ENCODE results near the gene FRMPD1. TPM values are rescaled to one million over a fixed set of nuclear protein-coding genes. Genes with fewer than 3 reads are reported as not detected.

FRMPD1 gene
- total RNA-seq, 2 donors from 2014 or later = not detected

DNA sequence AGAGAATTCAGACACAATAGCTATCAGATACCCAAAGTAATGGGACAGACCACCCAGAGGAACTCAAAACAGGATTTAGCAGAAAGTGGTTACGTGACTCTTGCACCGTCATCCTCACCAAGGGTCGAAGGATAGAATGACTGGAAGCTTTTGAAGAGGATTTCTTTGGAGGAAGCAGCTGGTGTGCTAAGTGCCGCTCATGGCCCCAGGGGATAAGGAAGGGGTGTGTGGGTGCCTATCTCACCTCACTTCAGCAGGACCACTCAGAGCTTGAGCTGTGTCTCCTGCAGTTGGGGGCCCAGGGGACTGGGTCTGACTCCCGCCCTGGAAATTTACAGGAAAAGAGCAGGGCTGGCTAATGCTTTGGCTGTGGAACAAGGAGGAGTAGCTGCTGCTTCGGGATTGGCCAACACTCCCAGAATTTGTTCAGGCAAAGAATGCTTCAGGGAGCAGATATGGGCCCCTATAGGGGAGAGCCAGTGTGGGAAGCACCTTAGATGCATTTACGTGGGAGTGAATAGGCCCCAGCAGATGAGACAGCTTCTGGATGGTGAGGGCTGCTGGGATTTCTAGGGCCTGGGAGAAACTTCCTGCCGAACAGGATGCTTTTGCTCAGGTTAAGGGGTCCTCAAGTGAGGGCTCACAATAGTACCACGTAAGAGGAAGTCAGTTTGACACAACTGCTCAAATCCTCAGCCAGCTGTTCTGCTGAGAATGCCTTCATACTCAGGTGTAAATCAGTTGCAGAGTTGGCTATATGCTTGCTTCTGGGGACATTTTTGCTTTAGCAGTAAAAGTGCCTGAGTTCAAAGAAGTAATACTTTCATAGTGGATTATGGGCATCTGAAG lies 29.3 kb upstream of the FRMPD1 start:
- ATAC-seq (replicated peaks) = no peak
- H3K27ac Mint-ChIP-seq = no peak overlapping the region
- no peaks in the 10 kb centered on the region for H3K9me3 Mint-ChIP-seq
- H3K4me1 Mint-ChIP-seq = no peaks in the 10 kb centered on the region
- H3K36me3 Mint-ChIP-seq (ENCODE audit: low read depth) = no peaks in the 10 kb centered on the region
- no peak overlapping the region for H3K4me3 Mint-ChIP-seq
- H3K27me3 Mint-ChIP-seq = peaks cover 9% of the 10 kb centered on the region

DNA sequence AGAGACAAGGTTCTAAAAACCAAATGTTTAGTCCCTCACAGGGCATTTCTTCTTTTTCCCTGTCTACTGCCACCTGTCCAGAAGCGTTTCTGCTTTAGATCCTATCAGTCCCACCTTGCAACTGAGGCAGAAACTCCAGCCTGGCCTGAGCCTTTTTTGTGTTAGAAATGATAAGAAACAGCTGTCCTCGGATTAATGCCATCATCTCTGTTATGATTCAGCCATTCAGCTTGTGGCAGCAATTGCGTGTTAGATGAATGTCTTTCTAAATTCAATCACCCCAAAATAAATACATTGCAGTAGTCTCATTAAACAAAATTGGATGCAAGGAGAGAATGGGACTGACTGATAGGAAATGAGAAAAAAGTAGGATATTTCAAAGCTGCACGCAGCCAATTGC lies 28.3 kb upstream of the FRMPD1 start:
- no peaks in the 10 kb centered on the region for H3K4me1 Mint-ChIP-seq
- no peak overlapping the region for H3K27ac Mint-ChIP-seq
- H3K27me3 Mint-ChIP-seq = peaks cover 3% of the 10 kb centered on the region
- no peak for ATAC-seq (replicated peaks)
- no peaks in the 10 kb centered on the region for H3K9me3 Mint-ChIP-seq
- H3K36me3 Mint-ChIP-seq (ENCODE audit: low read depth) = no peaks in the 10 kb centered on the region
- no peak overlapping the region for H3K4me3 Mint-ChIP-seq

DNA sequence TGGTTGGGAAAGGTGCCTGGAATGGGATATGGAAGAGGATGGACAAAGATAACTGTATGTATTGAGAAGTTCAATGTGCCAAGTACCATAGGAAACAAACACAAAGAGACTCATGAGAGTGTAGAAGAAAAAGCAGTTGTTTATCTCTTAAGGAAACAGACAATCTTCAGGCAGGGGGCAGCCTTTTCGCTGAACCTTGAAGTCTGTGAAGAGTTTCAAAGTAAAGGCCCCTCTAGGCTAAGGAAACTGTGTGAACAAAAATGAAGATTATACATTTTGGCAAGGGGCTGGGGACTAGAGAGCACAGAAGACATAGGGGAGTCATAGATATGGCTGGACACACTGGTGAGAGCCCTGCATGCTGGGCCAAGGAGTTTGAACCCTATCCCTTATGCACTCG lies 27.5 kb upstream of the FRMPD1 start:
- no peaks in the 10 kb centered on the region for H3K4me1 Mint-ChIP-seq
- H3K4me3 Mint-ChIP-seq = no peak overlapping the region
- no peak overlapping the region for H3K27ac Mint-ChIP-seq
- peaks cover 3% of the 10 kb centered on the region for H3K27me3 Mint-ChIP-seq
- H3K9me3 Mint-ChIP-seq = no peaks in the 10 kb centered on the region
- no peak for ATAC-seq (replicated peaks)
- H3K36me3 Mint-ChIP-seq (ENCODE audit: low read depth) = no peaks in the 10 kb centered on the region

DNA sequence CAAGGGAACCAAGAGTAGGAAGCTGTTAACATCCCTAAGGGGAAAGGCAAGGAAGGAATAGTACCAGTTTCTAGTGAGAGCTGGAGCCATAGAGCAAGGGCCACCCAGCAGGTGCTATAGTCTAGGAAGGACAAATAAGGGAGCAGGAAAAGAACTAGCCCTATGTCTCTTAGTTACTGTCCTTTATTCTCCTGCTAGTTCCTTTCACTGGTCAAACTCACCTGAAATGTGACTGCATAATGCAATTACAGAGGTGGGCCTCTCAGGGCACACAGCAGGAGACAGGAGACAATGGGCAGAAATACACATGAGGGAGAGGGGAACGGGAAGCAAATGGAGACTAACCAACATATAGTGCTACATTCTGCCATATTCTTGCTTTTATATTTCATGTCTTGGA lies 26.7 kb upstream of the FRMPD1 start:
- Mint-ChIP-seq H3K4me3 (no peak overlapping the region), H3K9me3 (no peaks in the 10 kb centered on the region), H3K27me3 (peaks cover 3% of the 10 kb centered on the region), H3K27ac (no peak overlapping the region), H3K4me1 (no peaks in the 10 kb centered on the region), H3K36me3 (ENCODE audit: low read depth) (no peaks in the 10 kb centered on the region)
- no peak for ATAC-seq (replicated peaks)

DNA sequence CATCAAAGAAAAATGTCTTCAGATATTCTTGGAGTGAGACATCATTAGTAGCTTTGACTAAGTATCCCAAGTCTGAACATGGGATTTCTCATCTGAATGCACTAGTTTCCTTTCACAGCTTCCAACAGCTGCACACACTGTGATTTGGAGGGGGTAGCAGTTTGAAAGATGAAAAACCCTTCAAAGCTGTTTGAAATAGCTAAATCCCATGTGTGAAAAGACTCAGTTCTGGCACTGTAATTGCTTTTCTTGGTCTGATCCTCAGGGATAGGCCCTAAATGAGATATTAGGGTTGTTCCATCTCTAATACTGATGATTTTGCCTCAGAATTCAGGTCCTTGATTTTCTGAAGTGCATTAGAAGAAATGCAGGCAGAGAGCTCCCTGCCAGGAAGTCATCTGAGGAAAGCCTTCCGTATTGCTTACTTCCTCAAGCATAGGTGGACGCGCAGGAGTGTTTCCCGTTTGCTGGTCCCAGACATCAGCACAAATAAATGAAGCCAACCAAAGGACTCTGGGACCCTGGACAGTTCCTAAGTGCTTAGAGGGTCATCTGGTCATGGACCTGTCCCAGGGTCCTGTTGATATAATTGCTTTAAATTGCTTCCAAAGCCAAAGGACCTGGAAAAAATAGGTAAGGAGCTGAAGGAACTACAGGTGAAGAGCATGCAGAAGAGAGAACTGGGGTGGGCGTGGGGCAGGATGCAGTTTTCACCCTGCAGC lies 25.6 kb upstream of the FRMPD1 start:
- Mint-ChIP-seq H3K4me1 (no peaks in the 10 kb centered on the region), H3K36me3 (ENCODE audit: low read depth) (no peaks in the 10 kb centered on the region), H3K27me3 (peaks cover 3% of the 10 kb centered on the region), H3K4me3 (no peak overlapping the region), H3K27ac (no peak overlapping the region), H3K9me3 (no peaks in the 10 kb centered on the region)
- ATAC-seq (replicated peaks) = no peak

DNA sequence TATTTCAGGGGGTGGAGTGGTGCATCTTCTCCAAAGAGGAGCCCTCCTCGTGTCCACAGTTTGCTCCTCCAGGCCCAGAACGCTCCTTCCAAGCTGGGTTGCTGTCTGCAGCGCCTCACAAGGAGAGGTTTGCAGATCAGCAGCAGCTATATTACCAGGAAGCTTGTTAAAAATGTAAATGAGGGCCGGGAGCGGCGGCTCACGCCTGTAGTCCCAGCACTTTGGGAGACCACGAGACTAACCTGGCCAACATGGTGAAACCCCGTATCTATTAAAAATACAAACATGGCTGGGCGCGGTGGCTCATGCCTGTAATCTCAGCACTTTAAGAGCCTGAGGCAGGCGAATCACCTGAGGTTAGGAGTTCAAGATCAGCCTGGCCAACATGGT lies 25.0 kb upstream of the FRMPD1 start:
- peaks cover 3% of the 10 kb centered on the region for H3K27me3 Mint-ChIP-seq
- no peak overlapping the region for H3K27ac Mint-ChIP-seq
- H3K4me3 Mint-ChIP-seq = no peak overlapping the region
- no peaks in the 10 kb centered on the region for H3K4me1 Mint-ChIP-seq
- no peak for ATAC-seq (replicated peaks)
- no peaks in the 10 kb centered on the region for H3K36me3 Mint-ChIP-seq (ENCODE audit: low read depth)
- H3K9me3 Mint-ChIP-seq = no peaks in the 10 kb centered on the region

DNA sequence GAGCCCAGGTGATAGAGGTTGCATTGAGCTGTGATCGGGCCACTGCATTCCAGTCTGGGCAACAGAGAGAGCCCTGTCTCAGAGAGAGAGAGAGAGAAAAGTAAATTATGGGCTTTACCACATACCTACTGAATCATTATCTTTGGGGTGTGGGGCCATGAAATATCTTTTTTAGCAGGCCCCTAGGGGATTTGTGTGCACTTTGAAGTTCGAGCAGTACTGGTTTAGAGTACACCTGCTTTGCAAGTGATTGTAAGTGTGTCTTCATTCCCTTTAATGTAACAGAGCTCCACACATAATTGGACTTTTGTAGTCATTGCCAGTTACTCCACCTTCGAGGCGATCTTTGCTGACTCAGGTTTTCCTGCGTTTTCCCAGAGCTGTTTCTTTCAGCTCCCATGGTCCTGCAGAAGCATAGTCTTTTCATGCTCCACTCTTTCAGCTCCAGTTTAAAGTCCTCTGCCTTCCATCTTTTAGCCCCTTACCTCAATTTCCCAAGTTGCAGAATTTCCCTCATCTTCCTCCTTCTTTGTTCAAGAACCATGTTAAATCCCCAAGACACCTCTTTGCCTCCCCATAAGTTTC lies 24.0 kb upstream of the FRMPD1 start:
- Mint-ChIP-seq H3K36me3 (ENCODE audit: low read depth) (no peaks in the 10 kb centered on the region), H3K9me3 (no peaks in the 10 kb centered on the region), H3K27ac (no peak overlapping the region), H3K4me3 (no peak overlapping the region), H3K4me1 (no peaks in the 10 kb centered on the region), H3K27me3 (peaks cover 3% of the 10 kb centered on the region)
- no peak for ATAC-seq (replicated peaks)

DNA sequence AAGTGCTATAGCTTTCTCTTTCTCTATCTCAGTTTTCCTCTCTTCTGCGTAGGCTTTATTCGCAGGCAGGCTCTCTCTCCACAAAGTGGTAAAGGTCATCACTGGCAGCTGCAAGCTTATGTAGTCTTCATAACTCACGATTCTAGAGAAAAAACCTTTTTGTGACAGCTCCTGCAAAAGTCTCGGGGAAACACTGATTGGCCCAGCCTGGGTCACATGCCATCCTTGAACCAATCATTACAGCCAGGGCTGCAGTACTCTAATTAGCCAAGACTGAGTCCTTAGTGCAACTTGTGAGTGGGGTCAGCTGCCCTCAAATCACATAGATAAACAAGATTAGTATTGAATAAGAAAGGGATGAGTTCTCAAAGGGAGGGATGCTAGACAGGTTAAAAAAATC lies 18.3 kb upstream of the FRMPD1 start:
- H3K27ac Mint-ChIP-seq = no peak overlapping the region
- no peaks in the 10 kb centered on the region for H3K36me3 Mint-ChIP-seq (ENCODE audit: low read depth)
- ATAC-seq (replicated peaks) = no peak
- no peak overlapping the region for H3K4me3 Mint-ChIP-seq
- no peaks in the 10 kb centered on the region for H3K4me1 Mint-ChIP-seq
- H3K9me3 Mint-ChIP-seq = no peaks in the 10 kb centered on the region
- peaks cover 3% of the 10 kb centered on the region for H3K27me3 Mint-ChIP-seq

DNA sequence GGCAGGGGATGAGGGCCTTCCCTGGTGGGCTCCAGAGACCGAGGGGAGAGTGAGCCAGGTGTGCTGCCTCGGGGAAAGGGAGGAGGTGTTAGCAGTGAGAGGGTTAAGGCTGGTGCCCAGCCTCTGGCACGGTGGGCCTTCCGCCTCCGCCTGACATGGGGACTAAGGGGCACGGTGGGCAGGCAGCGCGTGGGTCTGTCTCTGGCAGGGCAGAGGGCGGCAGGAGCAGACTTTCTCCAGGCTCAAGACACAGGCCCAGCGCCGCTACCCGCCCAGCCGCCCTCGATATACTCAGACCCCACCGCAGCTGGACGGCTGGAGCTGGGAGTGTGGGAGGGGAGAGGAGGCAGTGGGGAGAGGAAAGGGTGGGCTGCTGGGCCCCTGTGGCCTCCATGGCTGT lies 14.9 kb upstream of the FRMPD1 start:
- Mint-ChIP-seq H3K9me3 (no peaks in the 10 kb centered on the region), H3K27ac (no peak overlapping the region), H3K4me1 (no peaks in the 10 kb centered on the region), H3K4me3 (no peak overlapping the region), H3K36me3 (ENCODE audit: low read depth) (no peaks in the 10 kb centered on the region), H3K27me3 (peaks cover 3% of the 10 kb centered on the region)
- no peak for ATAC-seq (replicated peaks)

DNA sequence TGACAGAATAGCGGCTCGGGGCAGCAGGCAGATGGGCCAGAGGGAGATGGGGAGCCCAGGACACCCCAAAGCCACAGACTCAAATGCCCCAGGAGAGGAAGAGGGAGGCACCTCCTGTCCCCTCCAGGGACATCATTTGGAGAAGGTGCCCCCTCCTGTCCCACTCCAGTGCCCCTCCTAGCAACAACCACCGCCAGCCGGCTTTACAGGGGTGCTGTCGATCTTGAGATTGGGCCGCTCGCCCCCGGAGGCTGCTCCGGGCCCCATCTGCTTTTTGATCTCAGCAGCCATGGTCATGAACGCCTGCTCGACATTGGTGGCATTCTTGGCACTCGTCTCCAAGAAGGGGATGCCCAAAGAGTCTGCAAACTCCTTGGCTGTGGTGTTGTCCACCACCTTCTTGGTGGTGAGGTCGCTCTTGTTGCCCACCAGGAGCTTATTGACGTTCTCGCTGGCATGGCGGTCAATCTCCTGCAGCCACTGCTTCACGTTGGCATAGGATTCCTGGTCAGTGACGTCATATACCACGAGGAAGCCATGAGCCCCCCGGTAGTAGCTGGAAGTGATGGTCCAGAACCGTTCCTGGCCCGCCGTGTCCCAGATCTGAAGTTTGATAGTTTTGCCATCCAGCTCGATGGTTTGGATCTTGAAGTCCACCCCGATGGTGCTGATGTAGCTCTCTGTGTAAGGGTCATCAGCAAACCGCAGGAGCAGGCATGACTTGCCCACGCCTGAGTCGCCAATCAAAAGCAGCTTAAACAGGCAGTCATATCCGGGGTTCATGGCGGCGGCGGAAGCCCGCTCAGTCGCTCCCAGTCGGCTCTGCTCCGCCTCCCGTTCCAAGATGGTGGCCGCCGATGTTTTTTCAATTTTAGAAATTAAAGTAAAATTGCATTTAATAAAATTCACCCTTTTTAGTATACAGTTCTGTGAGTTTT lies 14.0 kb upstream of the FRMPD1 start:
- no peak overlapping the region for H3K27ac Mint-ChIP-seq
- peaks cover 12% of the 10 kb centered on the region for H3K27me3 Mint-ChIP-seq
- no peaks in the 10 kb centered on the region for H3K9me3 Mint-ChIP-seq
- no peaks in the 10 kb centered on the region for H3K4me1 Mint-ChIP-seq
- no peak for ATAC-seq (replicated peaks)
- no peak overlapping the region for H3K4me3 Mint-ChIP-seq
- no peaks in the 10 kb centered on the region for H3K36me3 Mint-ChIP-seq (ENCODE audit: low read depth)

DNA sequence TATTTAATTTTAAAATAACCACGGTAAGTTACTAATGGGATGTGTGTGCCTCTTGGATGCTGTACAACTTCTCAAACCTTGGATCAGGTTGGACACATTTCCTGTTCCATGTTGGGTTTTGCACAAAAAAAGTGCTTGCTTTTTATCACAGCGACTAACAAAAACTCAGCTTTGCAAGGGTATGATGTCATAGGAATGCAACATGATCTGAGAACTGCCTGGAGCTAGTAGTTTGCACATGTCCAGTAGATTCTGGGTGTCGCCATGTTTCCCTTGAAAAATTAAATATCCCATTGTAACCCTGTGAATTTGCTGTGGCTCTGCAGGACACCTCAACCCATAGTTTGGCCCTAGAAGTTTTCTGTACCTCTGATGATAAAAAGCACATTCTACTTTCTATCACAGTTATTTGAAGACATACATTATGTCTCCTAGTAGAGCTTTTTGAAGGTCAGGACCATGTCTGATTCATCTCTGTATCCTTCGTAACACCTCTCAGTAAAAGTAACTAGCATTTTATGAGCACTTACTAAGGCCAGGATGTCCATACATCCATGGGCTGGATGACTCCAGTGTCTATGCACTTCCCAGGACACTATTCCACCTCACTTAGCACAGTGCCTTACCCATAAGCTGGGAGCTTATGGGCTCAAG lies 11.5 kb upstream of the FRMPD1 start:
- ATAC-seq (replicated peaks) = no peak
- Mint-ChIP-seq H3K9me3 (no peaks in the 10 kb centered on the region), H3K4me3 (no peak overlapping the region), H3K27me3 (peaks cover 23% of the 10 kb centered on the region), H3K4me1 (no peaks in the 10 kb centered on the region), H3K27ac (no peak overlapping the region), H3K36me3 (ENCODE audit: low read depth) (no peaks in the 10 kb centered on the region)

DNA sequence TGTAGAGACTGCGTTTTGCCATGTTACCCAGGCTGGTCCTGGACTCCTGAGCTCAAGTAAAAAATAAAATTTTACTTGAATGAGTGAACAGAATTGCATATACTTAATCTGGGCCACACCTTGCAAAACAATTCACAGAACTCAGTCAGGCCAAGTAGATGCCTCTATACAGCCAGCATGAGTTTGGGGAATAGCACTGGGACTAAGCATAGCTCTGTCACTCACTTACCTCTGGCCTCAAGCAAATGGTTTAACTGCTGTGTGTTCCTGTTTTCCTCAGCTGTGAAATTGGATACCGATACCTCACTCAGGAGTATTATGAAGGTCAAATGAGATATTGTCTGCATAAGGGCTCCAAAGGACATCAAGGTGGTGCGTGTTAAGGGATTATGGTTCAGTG lies 10.9 kb upstream of the FRMPD1 start:
- no peaks in the 10 kb centered on the region for H3K36me3 Mint-ChIP-seq (ENCODE audit: low read depth)
- H3K4me1 Mint-ChIP-seq = no peaks in the 10 kb centered on the region
- no peak overlapping the region for H3K27ac Mint-ChIP-seq
- no peak overlapping the region for H3K4me3 Mint-ChIP-seq
- H3K9me3 Mint-ChIP-seq = no peaks in the 10 kb centered on the region
- no peak for ATAC-seq (replicated peaks)
- peaks cover 27% of the 10 kb centered on the region for H3K27me3 Mint-ChIP-seq

DNA sequence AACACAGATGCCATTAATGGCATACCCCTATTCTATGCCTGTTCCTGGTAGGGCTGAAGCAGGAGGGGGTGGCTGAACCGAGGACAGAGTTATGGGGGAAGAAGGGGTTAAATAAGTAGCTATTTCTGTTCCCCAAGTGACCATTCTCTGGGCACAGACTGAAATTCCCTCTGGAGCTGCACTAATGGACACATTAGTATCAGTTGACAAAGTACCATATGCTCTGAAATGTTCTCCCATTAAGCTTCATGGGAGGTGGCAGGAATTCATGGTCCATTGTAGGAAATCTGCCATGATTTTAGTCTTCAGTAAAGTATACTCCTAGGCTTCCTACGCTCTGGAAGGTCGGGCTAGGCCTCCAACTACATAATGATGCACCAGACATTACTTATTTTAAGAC lies 10.5 kb upstream of the FRMPD1 start:
- H3K4me1 Mint-ChIP-seq = no peaks in the 10 kb centered on the region
- H3K9me3 Mint-ChIP-seq = no peaks in the 10 kb centered on the region
- no peak overlapping the region for H3K4me3 Mint-ChIP-seq
- no peak overlapping the region for H3K27ac Mint-ChIP-seq
- H3K27me3 Mint-ChIP-seq = peaks cover 28% of the 10 kb centered on the region
- ATAC-seq (replicated peaks) = no peak
- H3K36me3 Mint-ChIP-seq (ENCODE audit: low read depth) = no peaks in the 10 kb centered on the region

DNA sequence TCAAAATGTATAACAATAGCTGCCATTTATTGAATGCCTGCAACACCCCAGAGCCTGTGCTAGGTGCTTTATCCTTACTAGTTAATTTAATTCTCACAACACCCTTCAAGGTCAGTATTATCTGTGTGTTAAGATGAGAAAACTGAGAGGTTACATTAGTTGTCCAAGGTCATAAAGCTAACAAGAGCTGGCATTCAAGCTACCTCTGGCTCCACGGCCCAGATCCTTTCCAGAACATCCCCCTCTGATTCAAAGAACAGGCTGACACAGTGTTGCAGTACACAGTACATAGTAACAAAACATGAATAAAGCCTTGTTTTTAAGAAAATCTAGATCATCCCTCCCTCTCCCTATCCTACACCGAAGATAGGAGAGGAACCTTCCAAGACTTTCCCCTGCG lies 9.4 kb upstream of the FRMPD1 start:
- ATAC-seq (replicated peaks) = no peak
- Mint-ChIP-seq H3K27me3 (peaks cover 32% of the 10 kb centered on the region), H3K27ac (no peak overlapping the region), H3K36me3 (ENCODE audit: low read depth) (no peaks in the 10 kb centered on the region), H3K4me1 (no peaks in the 10 kb centered on the region), H3K4me3 (no peak overlapping the region), H3K9me3 (no peaks in the 10 kb centered on the region)
